GM10248 (cell line): ENCODE data around the gene LASP1.

Experiments
- CTCF ChIA-PET: fragments of 300-600 bp; sonication (Branson Sonifier 250); formaldehyde crosslinking; extraction: SDS; loops from one replicate; lab custom pipeline; 2021; ENCODE audit warnings: antibody characterized with exemption; lab: Yijun Ruan, JAX
- POLR2A ChIA-PET: fragments of 350-650 bp; sonication (Branson Sonifier 250); formaldehyde crosslinking; extraction: SDS; loops from one replicate; lab custom pipeline; 2020; ENCODE audit warnings: antibody characterized with exemption; lab: Yijun Ruan, JAX
- DNase-seq: peaks from one replicate; pipeline ENCODE4 v3.0.0; 2012; ENCODE audit errors: extremely low spot score
- CTCF ChIP-seq: IDR thresholded peaks from 2 replicates; pipeline ENCODE4 v1.5.1; 2012; ENCODE audit warnings: mild to moderate bottlenecking, low read depth; ENCODE audit errors: extremely low read depth, missing control alignments, control extremely low read depth

LASP1 gene

GRCh38 chr17:38869526-38870258 lies at the start of gene LASP1:
LASP1 (plus strand) TSS chr17:38870058; CDS start chr17:38870190, 132 bp downstream.
- TF ChIP-seq CTCF: no peak
- POLR2A ChIA-PET: interaction anchor here (0.6 to 3.6 kb wide), 16 partner anchors 12 to 287 kb away, joined by 3 to 38 read pairs (median 4); partner anchors contain the start of genes PSMB3 and RPL23
- CTCF ChIA-PET: interaction anchor here (0.6 to 1.4 kb wide), 5 partner anchors 13 to 113 kb away, joined by 3 to 5 read pairs (median 3); no protein-coding TSS in a partner anchor
- peak; percentile 91 for DNase-seq

GRCh38 chr17:38824899-38825761 lies 44.7 kb upstream of the LASP1 start, which contains the start of gene CWC25:
CWC25 (minus strand) TSS chr17:38825321; CDS start chr17:38825183, 138 bp downstream.
- ChIA-PET POLR2A (interaction anchor here (0.6 to 1.4 kb wide), 2 partner anchors 29 to 69 kb away, joined by 3 to 5 read pairs; partner anchors contain the start of gene RPL23), CTCF (no interaction called here)
- TF ChIP-seq CTCF: no peak
- peak; percentile 95 for DNase-seq

GRCh38 chr17:38825762-38826247 lies 44.1 kb upstream of the LASP1 start:
- ChIA-PET POLR2A (interaction anchor here (1.4 kb wide), 1 partner anchor 28 kb away, joined by 5 read pairs; the partner anchor contains the start of gene RPL23), CTCF (no interaction called here)

GRCh38 chr17:38844261-38844757 lies 25.5 kb upstream of the LASP1 start:
- no peak for TF ChIP-seq CTCF
- ChIA-PET CTCF (interaction anchor here (1.4 kb wide), 1 partner anchor 25 kb away, joined by 3 read pairs; the partner anchor contains the start of gene LASP1), POLR2A (interaction anchor here (0.6 to 1.4 kb wide), 3 partner anchors 10 to 911 kb away, joined by 3 to 6 read pairs (median 3); no protein-coding TSS in a partner anchor)
- no peak for DNase-seq

More at GRCh38 chr17:38825762-38826247, 44.1 kb upstream of the LASP1 start:
- no peak for DNase-seq
- no peak for TF ChIP-seq CTCF

- POLR2A ChIA-PET: interaction anchor here (0.6 to 1.3 kb wide), 2 partner anchors 14 to 20 kb away, joined by 5 to 8 read pairs; no protein-coding TSS in a partner anchor
- no peak for DNase-seq
- CTCF ChIA-PET: no interaction called here
- no peak for TF ChIP-seq CTCF
Measured at GRCh38 chr17:38848557-38848891, 21.3 kb upstream of the LASP1 start.
